GM19455 (cell line): Measurements from ENCODE around the gene TNMD.

Experiments
- ATAC-seq: cut with Tn5 transposase; IDR thresholded peaks from one replicate; pipeline ENCODE4 v1.9.1; 2021; ENCODE audit not compliant: unreplicated experiment

Gene TNMD

DNA sequence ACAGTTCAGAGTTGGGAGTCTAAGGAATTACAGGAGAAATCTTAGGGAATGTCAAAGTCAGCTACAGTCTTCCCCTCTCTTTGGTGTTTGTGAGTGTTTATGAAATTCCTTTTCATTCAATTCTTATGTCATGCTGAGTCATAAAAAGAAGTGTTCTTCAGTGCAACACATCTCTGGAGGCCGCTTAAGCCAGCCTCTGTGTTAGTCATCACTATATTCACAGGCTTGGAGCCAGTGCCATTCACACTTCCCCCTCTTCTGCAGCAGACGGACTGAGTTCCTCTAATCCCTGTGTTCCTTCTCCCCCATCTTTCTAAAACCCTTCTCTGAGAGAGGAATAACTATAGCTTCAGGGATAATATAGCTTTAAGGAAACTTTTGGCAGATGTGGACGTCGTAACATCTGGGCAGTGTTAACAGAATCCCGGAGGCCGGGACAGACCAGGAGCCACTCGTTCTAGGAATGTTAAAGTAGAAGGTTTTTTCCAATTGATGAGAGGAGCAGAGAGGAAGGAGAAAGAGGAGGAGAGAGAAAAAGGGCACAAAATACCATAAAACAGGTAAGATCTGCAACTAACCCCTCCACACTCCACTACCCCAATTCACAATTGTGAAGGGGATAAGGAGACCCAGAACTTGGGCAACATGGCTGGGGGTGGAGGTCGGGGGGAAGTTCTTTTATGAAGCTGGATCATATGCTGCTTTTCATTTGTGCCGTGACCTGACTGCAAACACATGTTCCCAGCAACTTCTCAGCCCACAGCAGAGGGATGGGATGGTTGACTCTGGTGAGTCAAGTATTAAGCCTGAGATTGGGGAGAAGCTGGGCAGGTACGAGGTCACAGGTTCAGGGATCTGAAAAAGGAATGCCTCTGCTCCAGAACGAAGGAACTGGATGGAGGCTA, 59.5 kb downstream of the TNMD start, which contains the start of gene SRPX2:
Gene SRPX2 (plus strand): TSS at position 244 of the 905 bp plus-strand sequence. CDS start 2,124 bp downstream, outside the sequence.
- ATAC-seq, result no peak

DNA sequence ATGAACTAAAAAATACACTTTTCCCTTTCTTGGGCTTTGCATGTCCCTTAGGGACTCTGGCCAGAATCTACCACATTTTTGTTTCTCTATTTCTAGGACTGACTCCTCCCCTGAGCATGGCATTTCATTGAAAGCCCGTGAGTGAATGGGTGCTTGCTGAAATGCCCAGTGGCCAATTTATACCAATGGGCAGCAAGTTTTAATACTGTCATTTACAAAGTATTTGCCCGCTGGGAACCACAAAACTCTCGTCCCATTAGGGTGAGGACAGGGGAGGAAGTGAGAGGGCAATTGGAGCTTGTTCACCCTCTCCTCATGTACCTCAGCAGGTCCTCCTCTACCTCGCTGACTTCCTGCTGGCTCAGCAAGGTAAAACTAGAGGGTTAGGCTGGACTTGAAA, 60.4 kb downstream of the TNMD start:
- no peak for ATAC-seq

DNA sequence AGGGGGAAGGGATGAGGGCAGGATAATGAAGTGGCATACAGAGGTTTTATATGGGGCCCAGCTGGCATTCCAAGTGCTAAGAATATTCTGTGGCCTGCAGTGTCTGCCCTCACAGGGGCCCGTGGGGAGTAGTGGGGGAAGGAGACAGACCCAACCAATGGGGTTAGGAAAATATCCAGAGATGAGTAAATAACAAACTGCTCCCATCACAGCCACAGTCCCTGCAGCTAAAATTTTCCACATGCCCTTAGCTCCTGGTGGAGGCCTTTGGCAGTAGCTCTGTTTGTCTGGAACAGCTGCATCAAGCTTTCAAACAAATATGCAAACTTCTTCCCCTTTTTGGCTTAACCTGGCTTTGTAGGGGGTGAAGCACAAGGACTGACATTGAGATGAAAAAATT, 62.4 kb downstream of the TNMD start:
- ATAC-seq, result no peak

DNA sequence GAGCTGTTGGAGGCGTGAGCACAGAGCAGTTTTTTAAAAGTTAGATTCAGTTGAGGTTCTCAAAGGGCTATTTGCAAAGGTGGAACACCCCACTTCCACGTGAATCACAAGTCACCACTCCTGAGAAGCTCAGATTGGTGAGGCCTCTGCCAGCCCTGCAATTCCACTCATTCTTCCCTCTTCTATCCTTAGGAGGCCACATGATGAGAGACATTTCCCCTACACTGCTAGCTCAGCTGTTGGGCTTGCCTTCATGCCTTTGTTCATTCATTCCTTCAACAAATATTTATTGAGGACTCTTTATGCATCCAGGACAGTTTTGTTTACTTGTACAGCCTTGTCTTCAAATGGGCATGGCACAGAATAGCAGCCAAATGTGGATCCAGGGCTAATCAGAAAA, 63.0 kb downstream of the TNMD start:
- ATAC-seq, result no peak

DNA sequence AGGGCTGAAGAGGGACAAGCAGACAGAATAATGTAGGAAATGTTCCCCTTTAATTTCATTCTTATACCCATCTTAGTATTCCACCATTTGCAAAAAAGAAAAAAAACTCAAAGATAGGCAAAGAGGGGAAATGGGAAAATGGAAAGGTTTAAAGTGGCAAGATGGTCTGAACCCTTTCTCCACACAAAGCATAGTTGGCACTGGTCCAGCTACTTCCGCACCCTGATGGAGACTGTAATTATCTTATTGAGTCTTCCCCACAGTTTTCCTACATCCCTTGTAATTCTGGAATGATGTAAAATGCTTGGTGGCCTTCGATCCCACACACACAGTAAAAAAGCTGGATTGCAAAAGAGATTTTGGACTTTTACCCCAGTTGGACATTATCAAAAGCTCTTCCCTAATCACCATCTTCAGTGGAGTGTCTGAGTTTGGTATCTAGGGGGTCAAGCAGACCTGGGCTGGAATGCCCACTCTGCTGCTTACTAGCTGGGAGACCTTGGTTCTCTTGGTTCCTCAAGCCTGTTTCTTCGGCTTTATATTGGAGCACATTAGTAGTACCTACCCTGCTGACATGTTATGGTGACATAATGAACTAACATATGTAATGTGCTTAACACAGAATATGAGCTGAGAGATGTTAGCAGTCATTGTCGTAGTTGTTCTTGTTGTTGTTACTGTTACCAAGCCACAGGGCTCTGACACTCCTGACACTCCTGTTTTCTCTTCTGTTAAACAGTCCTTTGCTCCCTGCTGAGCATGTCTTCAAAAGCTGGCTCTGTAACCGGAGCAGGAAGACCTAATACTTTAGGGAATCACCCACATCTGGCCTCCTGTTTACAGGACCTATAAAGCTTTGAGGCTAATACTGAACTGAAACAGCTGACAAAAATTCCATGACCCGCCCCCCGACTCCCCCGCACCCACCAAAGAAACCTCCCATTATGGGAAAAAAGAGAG, 64.0 kb downstream of the TNMD start:
- no peak for ATAC-seq
